ENCODE data around the gene SEMA3B.

GRCh38 chr3:50273689-50274065, 4.7 kb downstream of the SEMA3B start:
- TF ChIP-seq CTCF (IDR thresholded peaks at IDR 0.05) (no peak), POLR2A (IDR thresholded peaks at IDR 0.05) (no peak), POLR2AphosphoS5 (IDR thresholded peaks at IDR 0.05) (no peak)

Measured in prostate gland (tissue), 2 donors.